ENCODE data around the gene TCHP. TPM values are rescaled to one million over a fixed set of nuclear protein-coding genes. Genes with fewer than 3 reads are reported as not detected.

TCHP gene
- total and polyA plus RNA-seq, 2 of the 13 experiments (the other 11 are each of a cell fraction or from before 2014, with no cell fraction given) = 6.7 to 12.2 TPM

GRCh38 chr12:109923481-109924245, 23.6 kb downstream of the TCHP start (continued):
- TF ChIP-seq ZNF367 (CRISPR knock-in tag; IDR thresholded peaks at IDR 0.05; ENCODE audit: borderline replicate concordance) (no peak), RARA (CRISPR knock-in tag; IDR thresholded peaks at IDR 0.05) (no peak), FOXM1 (CRISPR knock-in tag; IDR thresholded peaks at IDR 0.05) (no peak), ZNF407 (CRISPR knock-in tag; IDR thresholded peaks at IDR 0.05; ENCODE audit: not compliant biosample characterization) (no peak), ISL2 (CRISPR knock-in tag; IDR thresholded peaks at IDR 0.05) (no peak), ZNF318 (CRISPR knock-in tag; IDR thresholded peaks at IDR 0.05) (no peak), TFDP1 (CRISPR knock-in tag; IDR thresholded peaks at IDR 0.05; ENCODE audit: borderline replicate concordance) (no peak), ZSCAN31 (CRISPR knock-in tag; IDR thresholded peaks at IDR 0.05; ENCODE audit: low read depth) (no peak)

All from HepG2 (cell line).